IPS-20b (cell line): ENCODE results near the gene MAGI1.

Experiments used
- H3K27ac ChIP-seq: one replicate; pipeline ENCODE4 v1.5.1; 2013; ENCODE audit warnings: low read length
- H3K27me3 ChIP-seq: 2 replicates; pipeline ENCODE4 v1.6.1; 2013; ENCODE audit warnings: mild to moderate bottlenecking, low read length, inconsistent platforms; ENCODE audit not compliant: insufficient read depth
- H3K36me3 ChIP-seq: 2 replicates; pipeline ENCODE4 v1.6.1; 2013; ENCODE audit warnings: low read depth, mild to moderate bottlenecking, inconsistent platforms, low read length, moderate library complexity; ENCODE audit not compliant: insufficient read depth
- H3K4me1 ChIP-seq: 2 replicates; pipeline ENCODE4 v1.6.1; 2013; ENCODE audit warnings: mild to moderate bottlenecking, control low read depth, inconsistent platforms, low read length, moderate library complexity; ENCODE audit not compliant: insufficient read depth
- H3K4me3 ChIP-seq: 2 replicates; pipeline ENCODE4 v1.5.1; 2013; ENCODE audit warnings: mild to moderate bottlenecking, low read length, inconsistent platforms
- H3K9ac ChIP-seq: 2 replicates; pipeline ENCODE4 v1.6.1; 2013; ENCODE audit warnings: low read depth, mild to moderate bottlenecking, inconsistent platforms, low read length, moderate library complexity
- H3K9me3 ChIP-seq: 2 replicates; pipeline ENCODE4 v1.6.1; 2013; ENCODE audit warnings: mild to moderate bottlenecking, low read depth, low read length, inconsistent platforms; ENCODE audit not compliant: insufficient read depth

The MAGI1 gene

DNA sequence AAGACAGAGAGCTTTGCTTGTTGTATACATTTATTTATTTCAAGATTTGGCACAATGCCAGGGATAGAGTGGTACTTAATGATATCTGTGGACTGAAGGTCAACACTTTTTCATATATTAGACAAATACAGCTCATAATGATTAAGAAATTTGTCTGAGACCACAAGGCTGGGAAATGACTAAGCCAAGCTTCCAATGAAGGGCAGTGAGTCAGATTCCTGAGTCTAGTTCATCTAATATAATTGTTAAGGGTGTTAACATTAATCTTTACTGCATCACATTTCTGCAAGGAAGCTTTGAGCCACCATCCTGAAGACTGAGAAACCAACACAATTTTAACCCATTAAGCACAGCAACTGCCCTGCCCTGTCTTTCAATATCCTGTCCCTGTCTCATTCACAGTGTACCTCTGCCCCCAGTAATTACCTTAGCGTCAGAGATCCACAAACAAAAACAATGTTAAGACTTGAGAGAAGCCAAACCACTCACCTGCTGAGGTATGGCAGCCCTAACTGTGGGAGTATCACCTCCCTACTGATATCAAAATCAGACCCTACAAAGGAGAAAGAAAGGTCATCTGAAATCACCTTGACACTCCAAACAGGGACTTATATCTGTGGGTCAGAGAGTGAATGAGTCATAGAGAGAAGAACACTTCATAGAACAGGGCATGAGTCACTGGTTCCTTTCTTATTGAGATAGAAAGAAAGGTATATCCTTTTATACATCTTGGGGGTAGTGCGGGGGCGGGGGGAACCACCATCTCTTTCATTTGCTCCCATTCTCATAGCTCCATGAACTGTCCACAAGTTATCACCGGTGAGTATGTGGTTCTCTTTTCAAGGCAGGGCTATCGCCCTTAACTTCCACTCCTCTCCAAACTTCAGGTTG, 74.7 kb downstream of the MAGI1 start:
- no peak overlapping the region for H3K4me3 ChIP-seq

DNA sequence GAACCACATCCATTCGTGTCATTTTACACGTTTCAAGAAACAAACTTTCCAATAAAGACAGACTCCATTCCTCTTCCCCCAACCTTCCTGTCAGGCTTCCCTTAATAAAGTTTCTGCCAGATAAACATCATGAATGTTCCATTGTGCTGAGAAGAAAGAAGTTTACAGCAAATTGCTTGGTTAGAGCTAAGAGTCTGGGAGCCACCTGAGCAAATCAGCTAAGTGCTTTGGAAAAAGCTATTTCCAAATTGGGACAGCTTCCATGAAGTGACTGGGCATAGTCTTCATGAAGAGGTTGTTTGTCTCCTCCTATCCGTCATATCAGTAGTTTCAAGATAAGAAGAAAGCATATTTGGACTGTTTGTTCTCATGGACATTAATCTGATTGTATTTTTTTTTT, 77.0 kb downstream of the MAGI1 start:
- Histone ChIP-seq H3K4me3 (no peak overlapping the region), H3K36me3 (no peaks in the 10 kb centered on the region), H3K9ac (no peak overlapping the region), H3K27me3 (no peaks in the 10 kb centered on the region), H3K9me3 (no peaks in the 10 kb centered on the region), H3K4me1 (peaks cover 9% of the 10 kb centered on the region; the same call in 1 of the 2 replicates), H3K27ac (no peak overlapping the region)

More for the DNA sequence above, 74.7 kb downstream of the MAGI1 start:
- no peaks in the 10 kb centered on the region for H3K27me3 ChIP-seq
- H3K4me1 ChIP-seq = peaks cover 12% of the 10 kb centered on the region
- H3K36me3 ChIP-seq = no peaks in the 10 kb centered on the region
- H3K9me3 ChIP-seq = no peaks in the 10 kb centered on the region
- no peak overlapping the region; the same call in 1 of the 2 replicates for H3K9ac ChIP-seq
- H3K27ac ChIP-seq = no peak overlapping the region

DNA sequence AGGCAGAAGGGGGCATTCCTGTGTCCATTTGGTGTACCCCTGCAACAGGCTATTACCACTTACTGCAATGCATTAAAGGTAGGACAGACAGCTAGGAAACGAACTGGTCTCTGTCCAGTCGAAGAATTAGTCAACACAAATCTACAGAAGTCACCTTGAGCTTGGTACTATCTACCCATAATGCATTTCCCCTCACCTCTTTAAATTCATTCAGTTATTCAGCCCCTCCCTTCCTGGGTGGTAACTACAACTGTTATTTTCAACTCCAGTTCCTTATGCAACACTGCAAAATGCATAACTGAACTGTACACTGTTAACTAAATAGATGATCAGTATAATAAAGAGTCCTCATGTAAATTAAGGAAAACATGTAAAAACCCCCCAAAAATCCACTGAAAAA, 77.6 kb downstream of the MAGI1 start:
- H3K36me3 ChIP-seq = no peaks in the 10 kb centered on the region
- peaks cover 9% of the 10 kb centered on the region; the same call in 1 of the 2 replicates for H3K4me1 ChIP-seq
- H3K27ac ChIP-seq = no peak overlapping the region
- no peaks in the 10 kb centered on the region for H3K27me3 ChIP-seq
- H3K9ac ChIP-seq = no peak overlapping the region
- H3K9me3 ChIP-seq = no peaks in the 10 kb centered on the region
- no peak overlapping the region for H3K4me3 ChIP-seq

DNA sequence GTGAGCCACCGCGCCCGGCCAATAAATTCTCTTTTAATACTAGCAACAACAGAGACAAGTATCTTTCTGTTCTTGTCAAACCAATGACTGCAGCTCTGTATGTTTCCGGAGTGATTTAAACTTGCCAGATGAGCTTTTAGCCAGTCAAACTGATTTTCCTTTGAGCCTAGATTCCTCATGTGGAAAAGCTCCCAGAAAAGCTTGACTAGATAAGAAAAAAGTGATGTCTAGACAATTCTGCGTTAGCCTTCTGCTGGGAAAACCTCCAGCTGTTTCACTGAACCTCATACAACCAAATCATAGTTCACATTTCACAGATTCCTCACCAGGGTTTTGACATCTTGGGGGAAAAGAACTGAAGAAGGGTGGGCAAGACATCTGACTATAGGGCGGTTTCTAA, 78.6 kb downstream of the MAGI1 start:
- Histone ChIP-seq H3K36me3 (no peaks in the 10 kb centered on the region), H3K9me3 (no peaks in the 10 kb centered on the region), H3K4me1 (peaks cover 9% of the 10 kb centered on the region; the same call in 1 of the 2 replicates), H3K27ac (no peak overlapping the region), H3K27me3 (no peaks in the 10 kb centered on the region), H3K9ac (no peak overlapping the region), H3K4me3 (no peak overlapping the region)

DNA sequence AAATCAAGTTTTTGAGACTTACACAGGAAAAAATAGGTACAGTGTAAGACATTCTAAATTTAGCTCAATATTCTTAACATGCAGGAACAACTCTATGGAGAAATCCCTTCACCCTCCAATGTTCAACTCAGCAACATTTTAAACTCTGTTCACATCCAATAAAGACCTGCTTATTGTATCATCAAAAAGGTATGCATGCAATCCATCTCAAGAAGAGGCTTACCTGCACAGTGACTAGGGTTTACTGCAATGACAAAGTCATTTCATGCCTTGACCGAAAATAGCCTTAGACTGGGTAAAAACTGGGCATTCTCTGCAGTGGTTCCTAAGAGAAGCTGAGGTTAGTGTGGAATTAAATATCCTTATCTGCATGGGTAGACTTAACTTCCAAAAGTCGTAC, 80.5 kb downstream of the MAGI1 start:
- Histone ChIP-seq H3K9ac (no peak overlapping the region), H3K9me3 (no peaks in the 10 kb centered on the region), H3K36me3 (no peaks in the 10 kb centered on the region), H3K27ac (no peak overlapping the region), H3K27me3 (no peaks in the 10 kb centered on the region), H3K4me3 (no peak overlapping the region), H3K4me1 (peaks cover 16% of the 10 kb centered on the region)

DNA sequence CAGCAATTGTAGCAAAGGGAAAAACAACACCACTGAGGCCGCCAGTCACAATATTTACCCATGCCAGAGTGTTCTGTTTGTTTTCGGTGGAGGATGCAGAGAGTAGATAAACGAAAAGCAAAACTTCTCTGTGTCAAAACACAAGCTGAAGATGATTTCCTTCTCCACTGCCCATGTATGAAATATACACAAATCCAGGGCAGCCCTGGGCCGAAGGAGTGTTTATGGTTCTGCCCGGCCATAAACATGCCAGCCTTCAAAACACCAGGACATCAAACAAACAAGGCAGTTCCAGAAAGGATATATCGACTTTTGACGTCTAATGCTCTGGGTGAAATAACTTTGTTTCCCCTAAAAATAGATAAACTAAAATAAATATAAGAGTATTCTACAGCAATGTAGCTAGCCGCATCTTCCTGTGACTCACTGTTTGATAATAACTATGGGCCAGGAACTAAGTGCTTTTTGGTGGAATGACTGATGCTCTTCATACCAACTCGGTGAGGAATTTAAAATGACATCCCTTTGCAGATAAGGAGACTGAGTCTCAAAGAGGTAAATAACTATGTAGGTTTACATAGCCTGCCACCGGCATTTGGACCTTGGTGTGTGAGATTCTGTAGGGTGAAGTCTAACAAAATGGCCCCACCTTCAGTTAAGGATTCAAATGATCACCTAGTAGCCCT, 82.8 kb downstream of the MAGI1 start:
- Histone ChIP-seq H3K36me3 (no peaks in the 10 kb centered on the region), H3K9ac (no peak overlapping the region), H3K4me3 (no peak overlapping the region), H3K9me3 (no peaks in the 10 kb centered on the region), H3K27ac (no peak overlapping the region), H3K4me1 (peaks cover 33% of the 10 kb centered on the region), H3K27me3 (no peaks in the 10 kb centered on the region)

DNA sequence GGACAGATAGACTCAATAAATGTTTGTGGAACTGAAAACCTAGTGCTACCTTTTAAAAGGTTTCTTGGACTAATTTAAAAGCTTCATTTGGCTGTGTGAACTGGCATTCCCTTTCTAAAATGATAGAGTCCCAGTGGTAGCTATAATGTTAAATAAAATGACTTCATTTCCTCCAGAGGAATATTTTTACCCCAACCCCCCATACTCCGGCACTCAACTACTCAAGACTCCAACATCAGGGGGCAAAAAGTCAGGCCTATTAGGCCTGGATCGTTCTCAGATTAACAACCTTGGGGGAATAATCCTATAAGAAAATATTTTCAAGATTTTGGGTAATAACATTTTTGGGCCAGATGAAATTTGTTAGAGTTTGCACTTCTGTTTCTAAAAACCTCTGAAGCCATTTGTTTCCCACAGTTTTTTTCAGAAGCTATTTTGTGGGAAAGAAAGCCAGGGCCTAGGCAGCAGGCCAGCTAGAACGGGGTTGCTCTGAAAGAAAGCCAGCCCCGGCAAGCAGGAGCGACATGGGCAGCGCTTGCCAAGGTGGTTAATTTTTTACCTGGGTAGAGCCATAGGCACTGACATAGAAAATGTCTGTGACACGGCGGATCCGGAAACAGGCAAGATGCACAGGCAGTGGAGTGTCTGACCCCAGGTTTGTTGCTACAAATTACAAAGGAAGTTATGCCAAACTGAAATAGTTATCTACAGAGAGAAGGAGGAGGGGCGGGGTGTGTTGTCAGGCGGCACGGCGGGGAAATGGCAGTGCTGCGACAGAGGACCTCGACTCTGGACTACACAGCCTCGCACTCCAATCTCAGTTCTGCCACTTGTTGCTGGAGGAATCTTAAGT, 84.6 kb downstream of the MAGI1 start:
- Histone ChIP-seq H3K27me3 (no peaks in the 10 kb centered on the region), H3K4me1 (peaks cover 46% of the 10 kb centered on the region), H3K36me3 (no peaks in the 10 kb centered on the region), H3K4me3 (peak overlapping the region; percentile 36; the same call in 1 of the 2 replicates), H3K27ac (peak overlapping the region; percentile 6), H3K9me3 (no peaks in the 10 kb centered on the region), H3K9ac (peak overlapping the region; percentile 50; the same call in 1 of the 2 replicates)

DNA sequence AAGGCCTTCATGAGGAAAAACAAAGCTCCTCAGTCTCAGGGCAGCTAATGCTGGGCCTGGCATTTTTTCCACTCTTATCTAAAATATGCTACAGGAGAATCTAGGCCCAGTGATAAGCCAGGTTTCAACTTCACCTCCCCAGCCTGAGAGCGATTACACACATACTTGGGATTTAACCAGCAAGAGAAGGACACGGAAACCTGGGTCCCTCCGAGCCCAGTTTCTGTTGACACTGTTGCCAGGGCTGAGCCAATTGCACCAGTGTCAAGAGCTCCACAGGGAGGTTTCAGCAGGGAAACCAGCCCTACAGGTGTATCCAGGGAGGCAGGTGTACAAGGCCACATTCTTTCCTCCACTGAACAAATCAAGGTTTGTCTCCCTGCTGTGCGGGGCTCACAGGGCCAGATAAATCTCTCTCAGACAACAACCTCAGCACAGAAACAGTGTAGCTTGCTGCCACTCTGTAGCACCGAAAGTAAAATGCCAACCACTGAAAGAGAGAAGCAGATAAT, 85.4 kb downstream of the MAGI1 start:
- peak overlapping the region; percentile 79 for H3K27ac ChIP-seq
- H3K4me1 ChIP-seq = peaks cover 53% of the 10 kb centered on the region
- H3K4me3 ChIP-seq = peak overlapping the region; percentile 36; the same call in 1 of the 2 replicates

DNA sequence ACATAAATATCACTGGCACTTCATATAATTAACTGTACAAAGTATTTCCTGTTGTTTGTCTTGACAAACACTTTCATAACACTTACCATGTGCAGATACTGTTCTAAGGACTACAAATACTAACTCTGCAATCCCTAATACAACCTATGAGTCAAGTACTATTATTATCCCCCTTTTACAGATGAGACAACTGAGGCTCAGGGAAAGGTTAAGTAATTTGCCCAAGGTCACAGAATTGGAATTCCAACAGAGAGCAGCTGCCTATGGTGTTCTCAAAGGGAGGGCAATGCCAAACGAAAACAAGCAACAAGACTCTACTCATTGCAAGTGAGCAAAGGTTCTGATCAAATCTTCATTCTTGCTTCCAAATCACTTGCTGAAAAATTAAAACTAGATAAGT, 85.9 kb downstream of the MAGI1 start:
- H3K4me3 ChIP-seq = 0 out of 2 replicates have a peak overlapping the region, but pooled peaks have one; percentile 27
- no peaks in the 10 kb centered on the region for H3K36me3 ChIP-seq
- H3K27ac ChIP-seq = peak overlapping the region; percentile 79
- peak overlapping the region; percentile 46; the same call in 1 of the 2 replicates for H3K9ac ChIP-seq
- no peaks in the 10 kb centered on the region for H3K27me3 ChIP-seq
- peaks cover 53% of the 10 kb centered on the region for H3K4me1 ChIP-seq
- H3K9me3 ChIP-seq = no peaks in the 10 kb centered on the region

More for the DNA sequence above, 85.4 kb downstream of the MAGI1 start:
- H3K9ac ChIP-seq = peak overlapping the region; percentile 50; the same call in 1 of the 2 replicates
- no peaks in the 10 kb centered on the region for H3K36me3 ChIP-seq
- no peaks in the 10 kb centered on the region for H3K9me3 ChIP-seq
- no peaks in the 10 kb centered on the region for H3K27me3 ChIP-seq

DNA sequence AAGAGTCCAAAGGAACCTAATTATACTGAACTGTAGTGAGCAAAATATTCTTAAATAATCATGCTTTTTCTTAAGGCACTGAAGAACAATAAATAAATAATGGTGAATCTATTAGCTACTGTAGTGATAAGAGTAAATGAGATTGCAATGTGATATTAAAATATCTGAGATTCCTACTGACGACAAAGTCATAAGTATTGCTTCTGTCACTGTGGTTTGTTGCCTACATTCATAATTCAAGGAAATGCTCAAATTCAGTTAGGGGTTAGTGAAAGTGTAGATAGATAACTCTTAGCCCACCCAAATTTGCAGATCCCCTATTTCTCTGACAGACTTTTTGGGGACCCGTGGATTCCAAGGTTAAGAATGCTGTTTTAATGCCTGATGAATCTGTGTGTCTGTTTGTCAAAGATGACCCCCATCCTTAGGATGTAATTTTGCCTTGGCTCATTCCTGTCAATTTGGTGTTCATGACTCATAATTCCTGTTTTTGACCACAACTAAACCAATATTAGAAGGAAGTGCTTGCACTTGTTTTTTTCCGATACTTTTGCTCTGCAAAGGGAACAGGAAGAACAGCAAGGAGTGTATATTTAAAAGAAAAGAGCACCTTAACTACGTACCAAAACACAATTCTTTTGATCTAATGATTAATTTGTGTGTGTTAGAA, 86.7 kb downstream of the MAGI1 start:
- H3K4me3 ChIP-seq = no peak overlapping the region
- no peaks in the 10 kb centered on the region for H3K9me3 ChIP-seq
- H3K36me3 ChIP-seq = no peaks in the 10 kb centered on the region
- no peaks in the 10 kb centered on the region for H3K27me3 ChIP-seq
- peaks cover 60% of the 10 kb centered on the region for H3K4me1 ChIP-seq
- no peak overlapping the region for H3K27ac ChIP-seq
- no peak overlapping the region for H3K9ac ChIP-seq
